GM19452 (cell line): ENCODE results near the gene CCIN.
"Not testable (repeated sequence)": the region's sequence is repeated elsewhere in the genome, so short reads cannot be mapped to it uniquely, and the experiment has no call there.

Source experiments
- ATAC-seq: cut with Tn5 transposase; IDR thresholded peaks from one replicate; pipeline ENCODE4 v1.9.1; 2021; ENCODE audit not compliant: unreplicated experiment

The CCIN gene

DNA sequence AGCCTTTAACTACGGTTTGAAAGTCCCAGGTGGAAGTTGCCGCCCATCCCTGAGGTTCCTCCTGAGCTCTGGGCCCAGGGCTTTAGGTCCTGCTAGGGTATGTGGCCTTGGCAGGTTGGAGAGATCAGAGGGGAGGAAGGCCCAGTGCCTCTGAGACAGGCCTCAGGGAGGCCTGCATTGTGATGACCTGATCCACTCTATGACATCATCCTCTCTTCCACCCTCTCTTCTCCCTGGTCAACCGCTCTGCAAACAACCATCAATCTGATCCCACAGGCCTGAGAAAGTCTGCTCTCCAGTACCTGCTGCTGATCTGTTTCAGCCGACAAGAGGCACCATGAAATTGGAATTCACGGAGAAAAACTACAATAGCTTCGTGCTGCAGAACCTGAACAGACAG, at the start of gene CCIN:
Gene CCIN (plus strand): TSS at position 223 of the 400 bp plus-strand sequence. CDS start 115 bp downstream, at position 338.
- no peak for ATAC-seq

DNA sequence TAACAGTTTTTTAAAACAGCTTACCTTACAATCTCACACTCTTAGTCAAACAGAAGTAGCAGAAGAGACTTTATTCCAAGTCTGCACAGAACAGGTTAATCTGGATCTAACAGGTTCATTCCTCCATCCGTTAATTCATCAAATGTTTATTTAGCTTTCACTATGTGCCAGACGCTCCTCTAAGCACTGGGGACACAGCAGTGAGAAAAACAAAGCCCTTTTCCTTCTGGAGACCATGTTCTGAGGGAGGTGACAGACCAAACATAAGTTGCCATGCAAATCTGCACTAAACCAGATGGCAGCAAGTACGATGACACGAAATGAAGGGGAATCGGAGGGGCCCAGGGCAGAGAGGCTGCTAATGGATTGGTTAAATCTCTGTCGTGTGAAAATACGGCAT, 49.7 kb upstream of the CCIN start:
- ATAC-seq = no peak

GRCh38 chr9:36120705-36121104, 48.5 kb upstream of the CCIN start:
- no peak for ATAC-seq

DNA sequence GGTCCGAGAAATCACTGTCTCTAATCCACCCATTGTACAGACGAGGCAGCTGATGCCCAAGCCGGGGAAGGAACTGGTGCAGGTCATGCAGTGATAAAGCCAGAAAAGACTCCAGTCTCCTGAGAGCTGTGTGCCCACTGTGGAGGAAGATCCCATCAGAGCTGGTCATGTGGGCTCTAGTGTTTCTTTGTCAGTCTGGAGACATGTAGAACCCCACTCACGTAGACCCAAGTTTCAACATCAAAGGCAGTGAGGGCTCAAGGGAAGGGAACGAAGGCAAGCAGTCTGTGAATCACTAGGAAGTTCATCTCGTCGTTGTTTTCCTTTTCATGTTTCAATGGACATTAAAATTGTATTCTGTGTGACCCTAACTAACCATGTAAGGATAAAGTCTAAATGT, 47.2 kb upstream of the CCIN start:
- no peak for ATAC-seq

GRCh38 chr9:36123515-36123914, 45.7 kb upstream of the CCIN start:
- ATAC-seq = no peak

GRCh38 chr9:36125062-36125855, 43.9 kb upstream of the CCIN start:
- ATAC-seq = no peak

- no peak for ATAC-seq
Measured at GRCh38 chr9:36126016-36126730, 43.0 kb upstream of the CCIN start.

- ATAC-seq = no peak
Measured at GRCh38 chr9:36127652-36128244, 41.4 kb upstream of the CCIN start.

- ATAC-seq = no peak
Measured at GRCh38 chr9:36128349-36128748, 40.8 kb upstream of the CCIN start.

DNA sequence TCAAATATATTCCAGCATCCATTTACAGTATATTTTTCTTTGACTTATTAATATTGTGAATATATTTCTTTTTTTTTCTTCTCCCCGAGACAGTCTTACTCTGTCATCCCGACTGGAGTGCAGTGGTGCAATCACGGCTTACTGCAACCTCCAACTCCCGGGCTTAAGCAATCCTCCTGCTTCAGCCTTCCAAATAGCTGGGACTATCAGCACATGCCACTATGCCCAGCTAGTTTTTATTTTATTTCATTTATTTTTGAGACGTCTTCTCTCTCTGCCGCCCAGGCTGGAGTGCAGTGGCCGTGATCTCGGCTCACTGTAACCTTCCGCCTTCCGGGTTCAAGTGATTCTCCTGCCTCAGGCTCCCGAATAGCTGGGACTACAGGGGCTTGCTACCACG, 40.0 kb upstream of the CCIN start:
- no peak for ATAC-seq

DNA sequence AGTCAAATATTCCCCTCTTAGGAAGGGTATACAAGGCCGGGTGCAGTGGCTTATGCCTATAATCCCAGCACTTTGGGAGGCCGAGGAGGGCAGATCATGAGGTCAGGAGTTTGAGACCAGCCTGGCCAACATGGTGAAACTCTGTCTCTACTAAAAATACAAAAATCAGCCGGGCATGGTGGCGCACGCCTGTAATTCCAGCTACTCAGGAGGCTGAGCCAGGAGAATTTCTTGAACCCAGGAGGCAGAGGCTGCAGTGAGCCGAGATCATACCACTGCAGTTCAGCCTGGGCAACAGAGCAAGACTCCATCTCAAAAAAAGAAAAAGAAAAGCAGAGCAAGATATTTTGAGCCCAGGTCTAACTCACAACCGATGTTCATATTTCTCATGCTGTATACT, 37.5 kb upstream of the CCIN start:
- not testable (repeated sequence) for ATAC-seq

- no peak for ATAC-seq
Measured at GRCh38 chr9:36132086-36132485, 37.1 kb upstream of the CCIN start.

DNA sequence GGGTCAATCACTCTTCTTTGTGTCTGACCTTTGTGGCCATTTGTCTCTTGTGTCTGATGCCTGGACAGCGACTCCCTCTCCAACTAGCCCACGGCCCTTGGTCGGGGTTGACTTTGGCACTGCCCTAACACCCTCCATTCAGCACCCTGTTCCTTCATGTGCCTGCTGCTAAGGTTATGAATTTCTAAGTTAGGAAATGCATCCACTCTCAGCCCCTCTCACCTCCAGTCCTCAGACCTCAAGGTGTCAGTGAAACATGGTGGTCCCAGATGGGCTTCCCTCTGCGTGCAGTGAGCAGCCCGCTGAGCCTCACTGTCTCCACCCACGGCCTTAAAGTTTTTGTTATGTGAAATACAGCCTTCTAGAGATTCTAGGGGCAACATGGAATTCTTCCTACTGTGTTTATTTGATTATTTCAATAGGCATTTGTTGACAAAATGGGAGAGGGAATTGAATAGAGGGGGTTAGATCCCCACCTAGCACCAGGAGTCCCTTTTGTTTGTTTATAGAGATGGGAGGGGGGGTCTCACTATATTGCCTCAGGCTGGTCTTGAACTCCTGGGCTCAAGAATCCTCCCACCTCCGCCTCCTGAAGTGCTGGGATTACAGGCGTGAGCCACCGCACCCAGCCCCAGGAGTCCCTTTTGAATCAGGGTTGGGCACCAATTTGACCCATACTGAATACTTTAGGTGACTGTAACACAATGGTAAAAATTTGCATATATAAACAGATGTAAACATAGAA, 34.3 kb upstream of the CCIN start:
- ATAC-seq = no peak

DNA sequence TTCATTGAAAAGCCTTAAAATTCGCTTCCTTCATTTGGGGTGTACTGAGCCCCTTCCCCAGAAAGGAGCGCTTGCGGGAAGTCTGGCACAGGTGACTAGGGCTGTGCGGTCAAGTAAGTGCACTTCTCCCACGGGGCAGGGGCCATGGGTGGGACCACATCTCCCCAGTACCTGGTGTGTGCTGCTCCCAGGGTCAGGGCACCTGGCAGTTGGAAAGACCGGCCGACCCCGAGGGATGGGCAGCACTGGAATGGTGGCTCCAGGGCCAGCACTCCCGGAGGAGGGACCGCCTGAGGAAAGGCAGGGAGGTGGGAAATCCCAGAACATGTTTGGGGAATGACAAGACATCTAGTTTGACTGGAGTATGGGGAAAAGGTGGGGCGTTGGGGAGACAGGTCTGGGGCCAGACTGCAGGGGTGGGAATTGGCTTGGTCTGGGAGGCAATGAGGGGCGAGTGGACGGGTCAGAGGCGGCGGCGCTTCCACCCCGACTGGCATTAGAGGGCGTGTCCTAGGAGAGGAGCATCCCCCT, 33.4 kb upstream of the CCIN start:
- no peak for ATAC-seq

GRCh38 chr9:36136272-36136893, 32.8 kb upstream of the CCIN start, which contains the start of gene GLIPR2:
TSS of gene GLIPR2 (plus strand) at chr9:36136733. CDS start at chr9:36136779, 46 bp downstream.
- ATAC-seq = peak; percentile 92

- ATAC-seq = peak; percentile 27
Measured at GRCh38 chr9:36136894-36137391, 32.2 kb upstream of the CCIN start.

- ATAC-seq = no peak
Measured at GRCh38 chr9:36137392-36138004, 31.7 kb upstream of the CCIN start.

DNA sequence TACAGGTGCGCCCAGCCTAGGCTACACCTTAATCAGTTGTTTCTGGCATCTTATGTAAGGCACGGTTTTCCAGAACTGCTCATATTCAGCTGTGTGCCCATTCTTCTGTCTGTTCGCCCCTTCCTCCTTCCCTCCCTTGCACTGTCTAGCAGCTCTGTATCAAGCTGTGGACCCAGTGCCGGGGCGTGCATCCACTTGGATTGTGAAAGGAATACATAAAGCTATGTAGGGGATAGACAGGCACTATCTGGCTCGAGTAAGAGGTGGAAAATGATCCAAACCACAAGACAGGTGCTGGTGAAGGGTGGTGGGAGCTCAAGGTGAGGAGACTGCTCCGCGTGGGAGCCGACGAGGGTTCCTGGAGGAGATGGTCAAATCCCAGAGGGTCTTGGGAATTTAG, 30.7 kb upstream of the CCIN start:
- no peak for ATAC-seq

DNA sequence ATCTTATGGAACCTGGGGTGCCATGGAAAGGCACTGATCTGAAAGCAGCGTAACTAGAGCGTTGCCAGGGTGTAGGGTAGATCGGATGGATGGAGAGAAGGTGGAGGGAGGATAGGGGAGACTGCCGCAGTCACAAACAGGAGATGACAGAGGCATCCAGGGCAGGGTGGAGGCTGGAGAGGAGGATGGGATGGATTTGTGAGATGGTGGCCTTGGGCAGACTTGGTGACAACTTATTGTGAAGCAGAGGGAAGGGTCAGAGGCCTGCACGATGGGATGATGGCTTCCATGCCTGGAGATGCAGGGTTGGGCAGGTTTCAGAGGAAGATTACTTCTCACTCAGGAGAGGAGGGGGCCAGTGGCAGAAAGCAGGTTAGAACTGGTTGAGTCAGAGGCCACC, 30.3 kb upstream of the CCIN start:
- no peak for ATAC-seq
